NCI-H2196 treated with DMSO at 0.1 percent for 48 hours (cell line): Measurements from ENCODE around the gene TMEM11.

Experiments used
- DNase-seq: peaks from one replicate; lab custom pipeline; 2025; ENCODE audit not compliant: unreplicated experiment; lab: John Stamatoyannopoulos, UW

The TMEM11 gene

GRCh38 chr17:21186399-21187187 lies 27.4 kb downstream of the TMEM11 start:
- DNase-seq: no peak

- no peak for DNase-seq
Measured at GRCh38 chr17:21185061-21185460, 28.9 kb downstream of the TMEM11 start.

- no peak for DNase-seq
Measured at GRCh38 chr17:21184570-21184969, 29.4 kb downstream of the TMEM11 start.

GRCh38 chr17:21183468-21183867 lies 30.5 kb downstream of the TMEM11 start:
- DNase-seq: no peak

GRCh38 chr17:21177854-21178600 lies 35.9 kb downstream of the TMEM11 start:
- no peak for DNase-seq

- DNase-seq: no peak
Measured at GRCh38 chr17:21177401-21177800, 36.6 kb downstream of the TMEM11 start.

- DNase-seq: no peak
Measured at GRCh38 chr17:21176773-21177395, 37.1 kb downstream of the TMEM11 start.

GRCh38 chr17:21174713-21175112 lies 39.2 kb downstream of the TMEM11 start:
- DNase-seq: no peak

- no peak for DNase-seq
Measured at GRCh38 chr17:21174186-21174585, 39.8 kb downstream of the TMEM11 start.

- no peak for DNase-seq
Measured at GRCh38 chr17:21173543-21173942, 40.4 kb downstream of the TMEM11 start.

- no peak for DNase-seq
Measured at GRCh38 chr17:21172846-21173245, 41.1 kb downstream of the TMEM11 start.

GRCh38 chr17:21171970-21172510 lies 41.9 kb downstream of the TMEM11 start:
- no peak for DNase-seq

GRCh38 chr17:21171309-21171922 lies 42.5 kb downstream of the TMEM11 start:
- no peak for DNase-seq

- no peak for DNase-seq
Measured at GRCh38 chr17:21170809-21171208, 43.2 kb downstream of the TMEM11 start.

- no peak for DNase-seq
Measured at GRCh38 chr17:21169496-21169895, 44.5 kb downstream of the TMEM11 start.

- DNase-seq: no peak
Measured at GRCh38 chr17:21168555-21168865, 45.5 kb downstream of the TMEM11 start.

GRCh38 chr17:21167303-21167702 lies 46.7 kb downstream of the TMEM11 start:
- no peak for DNase-seq

- no peak for DNase-seq
Measured at GRCh38 chr17:21166595-21167210, 47.3 kb downstream of the TMEM11 start.

GRCh38 chr17:21165922-21166594 lies 47.9 kb downstream of the TMEM11 start:
- DNase-seq: no peak

GRCh38 chr17:21164620-21165019 lies 49.3 kb downstream of the TMEM11 start:
- DNase-seq: no peak
